ENCODE measurements around the gene IL1RAPL2. TPM values are rescaled to one million over a fixed set of nuclear protein-coding genes. Genes with fewer than 3 reads are reported as not detected.
"Not testable (repeated sequence)": the region's sequence is repeated elsewhere in the genome, so short reads cannot be mapped to it uniquely, and the experiment has no call there.

IL1RAPL2 gene
- total RNA-seq, 1 donor from 2014 or later: 0.13 TPM

- DNase-seq (ENCODE audit: low read depth in 2 of 2): no peak
Observed at GRCh38 chrX:104670051-104670450, 104.1 kb downstream of the IL1RAPL2 start.

GRCh38 chrX:104677517-104677916, 111.5 kb downstream of the IL1RAPL2 start:
- DNase-seq (ENCODE audit: low read depth in 2 of 2): not testable (repeated sequence)

GRCh38 chrX:104679175-104679574, 113.2 kb downstream of the IL1RAPL2 start:
- no peak for DNase-seq (ENCODE audit: low read depth in 2 of 2)

GRCh38 chrX:104681214-104681613, 115.2 kb downstream of the IL1RAPL2 start:
- DNase-seq (ENCODE audit: low read depth in 2 of 2): no peak

- DNase-seq (ENCODE audit: low read depth in 2 of 2): no peak
Observed at GRCh38 chrX:104684077-104684476, 118.1 kb downstream of the IL1RAPL2 start.

- DNase-seq (ENCODE audit: low read depth in 2 of 2): no peak
Observed at GRCh38 chrX:104695593-104695992, 129.6 kb downstream of the IL1RAPL2 start.

- DNase-seq (ENCODE audit: low read depth in 2 of 2): no peak
Observed at GRCh38 chrX:104696667-104697066, 130.7 kb downstream of the IL1RAPL2 start.

- DNase-seq (ENCODE audit: low read depth in 2 of 2): no peak
Observed at GRCh38 chrX:104697294-104697693, 131.3 kb downstream of the IL1RAPL2 start.

GRCh38 chrX:104707042-104707441, 141.0 kb downstream of the IL1RAPL2 start:
- DNase-seq (ENCODE audit: low read depth in 2 of 2): no peak

GRCh38 chrX:104707572-104707971, 141.6 kb downstream of the IL1RAPL2 start:
- DNase-seq (ENCODE audit: low read depth in 2 of 2): no peak

GRCh38 chrX:104712515-104712914, 146.5 kb downstream of the IL1RAPL2 start:
- no peak for DNase-seq (ENCODE audit: low read depth in 2 of 2)

GRCh38 chrX:104721854-104722253, 155.9 kb downstream of the IL1RAPL2 start:
- no peak for DNase-seq (ENCODE audit: low read depth in 2 of 2)

GRCh38 chrX:104728456-104728855, 162.5 kb downstream of the IL1RAPL2 start:
- no peak for DNase-seq (ENCODE audit: low read depth in 2 of 2)

- DNase-seq (ENCODE audit: low read depth in 2 of 2): no peak
Observed at GRCh38 chrX:104742355-104742754, 176.4 kb downstream of the IL1RAPL2 start.

- no peak for DNase-seq (ENCODE audit: low read depth in 2 of 2)
Observed at GRCh38 chrX:104745152-104745551, 179.2 kb downstream of the IL1RAPL2 start.

- no peak for DNase-seq (ENCODE audit: low read depth in 2 of 2)
Observed at GRCh38 chrX:104749951-104750610, 184.1 kb downstream of the IL1RAPL2 start.

GRCh38 chrX:104762641-104763040, 196.6 kb downstream of the IL1RAPL2 start:
- no peak for DNase-seq (ENCODE audit: low read depth in 2 of 2)

- no peak for DNase-seq (ENCODE audit: low read depth in 2 of 2)
Observed at GRCh38 chrX:104789784-104790183, 223.8 kb downstream of the IL1RAPL2 start.

- no peak for DNase-seq (ENCODE audit: low read depth in 2 of 2)
Observed at GRCh38 chrX:104795804-104796203, 229.8 kb downstream of the IL1RAPL2 start.

- DNase-seq (ENCODE audit: low read depth in 2 of 2): no peak
Observed at GRCh38 chrX:104803219-104803618, 237.2 kb downstream of the IL1RAPL2 start.

GRCh38 chrX:104806346-104806745, 240.3 kb downstream of the IL1RAPL2 start:
- no peak for DNase-seq (ENCODE audit: low read depth in 2 of 2)

GRCh38 chrX:104833401-104833800, 267.4 kb downstream of the IL1RAPL2 start:
- no peak for DNase-seq (ENCODE audit: low read depth in 2 of 2)

- no peak for DNase-seq (ENCODE audit: low read depth in 2 of 2)
Observed at GRCh38 chrX:104842646-104843045, 276.6 kb downstream of the IL1RAPL2 start.

- DNase-seq (ENCODE audit: low read depth in 2 of 2): no peak
Observed at GRCh38 chrX:104852241-104852640, 286.2 kb downstream of the IL1RAPL2 start.
